Spleen (tissue), 11 donors: ENCODE measurements around the gene SGTA. TPM values are rescaled to one million over a fixed set of nuclear protein-coding genes. Genes with fewer than 3 reads are reported as not detected.

Experiments
- DNase-seq: peaks from one replicate; pipeline ENCODE4 v3.0.0-alpha.2; 2020
- H3K27ac ChIP-seq, 8 donors: fragments of 200-600 bp; sonication (generic) in 7 of 8; 1 replicate in 4 of 8; 2 replicates in 4 of 8; pipeline versions ENCODE4 v1.5.0 to v1.8.0; 2016 to 2021; ENCODE audit warnings: inconsistent platforms in 4 of 8, mild to moderate bottlenecking in 4 of 8, moderate library complexity in 1 of 8
- H3K27me3 ChIP-seq, 7 donors: fragments of 200-600 bp; sonication (generic) in 6 of 7; replicated peaks in 1 of 7; 1 replicate in 4 of 7; 2 replicates in 3 of 7; pipeline versions ENCODE4 v1.5.0 to v1.8.0; 2016 to 2021; ENCODE audit warnings: inconsistent platforms in 3 of 7, mild to moderate bottlenecking in 1 of 7
- H3K36me3 ChIP-seq, 6 donors: fragments of 200-600 bp; sonication (generic) in 5 of 6; 1 replicate in 4 of 6; 2 replicates in 2 of 6; pipeline versions ENCODE4 v1.5.0 to v1.8.0; 2016 to 2021; ENCODE audit warnings: inconsistent platforms in 2 of 6
- H3K4me1 ChIP-seq, 6 donors: fragments of 200-600 bp; sonication (generic) in 5 of 6; 1 replicate in 3 of 6; 2 replicates in 3 of 6; pipeline versions ENCODE4 v1.5.0 to v1.8.0; 2016 to 2021; ENCODE audit warnings: inconsistent platforms in 3 of 6
- H3K4me3 ChIP-seq, 8 donors: fragments of 200-600 bp; sonication (generic) in 7 of 8; 1 replicate in 4 of 8; 2 replicates in 4 of 8; pipeline versions ENCODE4 v1.5.0 to v1.8.0; 2016 to 2021; ENCODE audit warnings: inconsistent platforms in 4 of 8, mild to moderate bottlenecking in 4 of 8, moderate library complexity in 2 of 8
- H3K9me3 ChIP-seq, 8 donors: fragments of 200-600 bp; sonication (generic) in 7 of 8; 1 replicate in 4 of 8; 2 replicates in 4 of 8; pipeline versions ENCODE4 v1.5.0 to v1.8.0; 2016 to 2021; ENCODE audit warnings: inconsistent platforms in 4 of 8
- POLR2A ChIP-seq, 3 donors: fragments of 450-650 bp; IDR thresholded peaks; one replicate each; pipeline ENCODE4 v1.5.1; 2017; ENCODE audit warnings: antibody characterized with exemption in 3 of 3, mild to moderate bottlenecking in 1 of 3
- POLR2AphosphoS5 ChIP-seq, 3 donors: sonication (generic); formaldehyde crosslinking; IDR thresholded peaks; one replicate each; pipeline ENCODE4 v1.5.1; 2017; ENCODE audit warnings: antibody characterized with exemption in 3 of 3
- WGBS, 5 donors: extraction: QIAGEN DNeasy Blood & Tissue Kit in 3 of 5; methylation state at CpG; one replicate each; pipeline versions ENCODE4 v1.1.5 to v1.1.7; 2013 to 2018; 5-methylcytosine and 5-hydroxymethylcytosine counted together
- intact Hi-C: fragments of 100-400 bp; cut with DNase I; formaldehyde crosslinking; loops from one replicate; pipeline ENCODE4 v1.15.0; 2023; ENCODE audit warnings: low total_unique reads
- polyA plus RNA-seq, 3 donors: library from polyadenylated mRNA; stranded (reverse); fragments of 200-250 nt; gene quantifications; one replicate each; pipeline ENCODE4 v1.2.1, GENCODE V29; 2013
- total RNA-seq, 7 donors: library from RNA; depleted of rRNA in 3 of 7; stranded (reverse); fragments of >200 nt in 3 of 7; fragmentation: NEBNext Ultra II Directional in 4 of 7; extraction: Animal tissue kit (Norgen Biotek cat#: 25700) in 4 of 7; gene quantifications; one replicate each; pipeline versions ENCODE4 v1.1.0 to v1.2.1, GENCODE V29; 2016 to 2021
- TF ChIP-seq, protein P1 (sequence below), 11 experiments: fragments of 200-600 bp in 7 of 11; fragments of 450-650 bp in 4 of 11; sonication (generic) in 4 of 11; IDR thresholded peaks in 8 of 11; conservative IDR thresholded peaks in 3 of 11; 1 replicate in 7 of 11; 2 replicates in 4 of 11; pipeline versions ENCODE4 v1.4.0 to v1.8.0; 2016 to 2021; ENCODE audit warnings: antibody characterized with exemption in 11 of 11, inconsistent platforms in 4 of 11, mild to moderate bottlenecking in 1 of 11
- donor health status: healthy with polysubstance abuse.
- donor health status: DM: no; HTN: no; CAD: no; lungs with moderate emphysema.
- donor health status: DM: no; HTN: no; CAD: no.
- donor health status: Bipolar disorder and iron deficiency.
- donor health status: healthy.
- donor health status: DM: no; HTN: no; CAD: no.
- donor health status: DM: yes; HTN: yes; CAD: no.

Gene SGTA
- total and polyA plus RNA-seq, 10 donors = 36.5 to 63.0 (median 45.2) TPM

DNA sequence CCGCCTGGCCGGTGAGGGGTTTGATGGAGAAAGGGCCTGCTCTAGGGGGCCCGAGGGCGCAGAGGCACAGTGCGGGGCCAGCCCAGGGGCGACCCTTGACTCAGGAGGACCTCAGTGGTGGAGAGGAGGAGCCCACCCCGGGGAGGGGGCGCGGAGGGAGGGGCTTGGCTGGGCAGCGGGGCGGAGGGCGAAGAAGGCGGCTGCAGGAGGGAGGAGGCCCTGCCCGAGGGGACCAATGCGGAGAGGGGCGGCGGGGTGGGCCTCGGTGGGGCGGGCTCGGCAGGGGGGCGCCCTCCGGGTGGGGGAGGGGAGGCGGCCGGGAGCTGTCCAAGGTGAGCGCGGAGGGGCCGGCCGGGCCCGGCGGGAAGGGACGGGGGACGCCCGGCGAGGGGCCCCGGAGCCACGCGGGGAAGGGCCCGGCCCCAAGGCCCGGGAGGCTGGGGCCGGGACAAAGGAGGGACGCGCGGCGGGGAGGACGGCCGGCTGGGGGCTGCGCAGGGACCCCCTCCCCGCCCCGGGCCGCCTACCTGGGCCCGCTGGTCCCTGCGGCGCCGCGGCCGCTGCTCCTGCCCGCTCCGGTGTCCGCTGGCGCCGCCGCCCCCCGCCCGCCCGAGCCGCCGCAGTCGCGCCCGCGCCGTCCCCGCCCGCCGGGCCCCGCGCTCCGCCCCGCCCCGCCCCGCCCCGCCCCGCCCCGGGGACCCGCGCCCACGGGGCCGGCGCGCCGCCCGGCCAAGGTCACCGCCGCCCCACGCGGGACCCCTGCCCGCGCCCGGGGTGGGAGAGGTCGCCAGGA lies 62.1 kb downstream of the SGTA start, which contains the start of gene DIRAS1:
Gene DIRAS1 (minus strand): TSS at position 596 of the 793 bp plus-strand sequence. CDS start 3,566 bp downstream, outside the sequence.
- Histone ChIP-seq H3K4me3 (peak within 1 kb of the TSS in 6 of 8 donors; percentile 10 to 66 (median 38)), H3K36me3 (no peaks in the 10 kb centered on the region), H3K9me3 (peaks cover 0 to 2% (median under 1%) of the 10 kb centered on the region in 8 donors), H3K4me1 (peaks cover 0 to 57% (median 26%) of the 10 kb centered on the region in 6 donors), H3K27me3 (peaks cover 0 to 88% (median 30%) of the 10 kb centered on the region in 7 donors), H3K27ac (no peak within 1 kb of the TSS)
- TF ChIP-seq POLR2AphosphoS5 (IDR thresholded peaks at IDR 0.05) = no peak
- TF ChIP-seq, protein P1, sequence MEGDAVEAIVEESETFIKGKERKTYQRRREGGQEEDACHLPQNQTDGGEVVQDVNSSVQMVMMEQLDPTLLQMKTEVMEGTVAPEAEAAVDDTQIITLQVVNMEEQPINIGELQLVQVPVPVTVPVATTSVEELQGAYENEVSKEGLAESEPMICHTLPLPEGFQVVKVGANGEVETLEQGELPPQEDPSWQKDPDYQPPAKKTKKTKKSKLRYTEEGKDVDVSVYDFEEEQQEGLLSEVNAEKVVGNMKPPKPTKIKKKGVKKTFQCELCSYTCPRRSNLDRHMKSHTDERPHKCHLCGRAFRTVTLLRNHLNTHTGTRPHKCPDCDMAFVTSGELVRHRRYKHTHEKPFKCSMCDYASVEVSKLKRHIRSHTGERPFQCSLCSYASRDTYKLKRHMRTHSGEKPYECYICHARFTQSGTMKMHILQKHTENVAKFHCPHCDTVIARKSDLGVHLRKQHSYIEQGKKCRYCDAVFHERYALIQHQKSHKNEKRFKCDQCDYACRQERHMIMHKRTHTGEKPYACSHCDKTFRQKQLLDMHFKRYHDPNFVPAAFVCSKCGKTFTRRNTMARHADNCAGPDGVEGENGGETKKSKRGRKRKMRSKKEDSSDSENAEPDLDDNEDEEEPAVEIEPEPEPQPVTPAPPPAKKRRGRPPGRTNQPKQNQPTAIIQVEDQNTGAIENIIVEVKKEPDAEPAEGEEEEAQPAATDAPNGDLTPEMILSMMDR (IDR thresholded peaks at IDR 0.05 in 8 of 11, conservative IDR thresholded peaks at IDR 0.05 in 3 of 11) = no peak
- no peak for TF ChIP-seq POLR2A (IDR thresholded peaks at IDR 0.05)
- no peak for DNase-seq
- intact Hi-C loops = no loop called here
- 1 to 5% (median 1%) methylated on average over 9 to 99 of the region's 100 CpGs for WGBS, 5 donors

DNA sequence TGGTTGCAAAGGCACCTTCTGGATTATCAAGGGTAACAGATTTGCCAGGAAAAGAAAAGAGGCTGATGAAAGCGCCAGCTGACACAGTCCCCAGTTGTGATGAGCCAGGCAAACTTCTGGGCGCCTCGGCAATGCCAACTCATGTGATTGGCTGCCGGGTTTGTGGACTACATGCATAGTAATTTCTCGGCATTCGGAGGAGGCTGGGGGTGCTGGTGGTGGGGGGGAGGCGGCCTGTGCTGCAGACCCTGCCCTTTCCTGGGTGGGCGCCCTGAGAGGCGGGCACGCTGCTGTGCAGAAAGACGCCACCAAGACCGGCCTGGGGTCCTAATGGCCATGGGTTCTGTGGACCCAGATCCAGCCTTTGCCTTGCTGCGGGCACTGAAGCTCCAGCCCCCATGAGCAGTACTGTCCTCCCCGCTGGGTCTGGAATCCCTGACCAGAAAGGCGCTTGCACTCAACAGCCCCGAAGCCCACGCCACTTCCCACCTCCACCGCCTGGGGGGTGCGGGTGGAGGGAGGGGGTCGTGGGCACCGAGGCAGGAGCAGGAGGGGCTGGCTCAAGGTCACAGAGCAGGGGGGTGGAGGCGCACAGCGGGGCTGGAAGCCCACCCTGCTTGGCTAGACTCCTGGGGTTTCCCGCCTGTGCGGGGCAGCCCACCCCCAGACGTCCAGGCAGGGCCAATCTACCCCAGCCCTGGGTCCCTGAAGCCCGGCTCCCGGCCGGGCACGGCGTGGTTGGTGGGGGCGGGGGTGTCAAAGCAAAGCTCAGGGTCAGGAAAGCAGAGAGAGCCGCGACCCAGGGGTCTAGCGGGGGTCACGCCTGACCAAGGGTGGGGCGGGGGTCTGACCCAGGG lies 62.9 kb downstream of the SGTA start:
- peaks cover 0 to 11% (median 9%) of the 10 kb centered on the region in 8 donors for H3K9me3 ChIP-seq
- peaks cover 0 to 50% (median 26%) of the 10 kb centered on the region in 6 donors for H3K4me1 ChIP-seq
- DNase-seq = peak; percentile 71
- H3K36me3 ChIP-seq = no peaks in the 10 kb centered on the region
- peak overlapping the region in 6 of 8 donors; percentile 10 to 66 (median 38) for H3K4me3 ChIP-seq
- WGBS, 5 donors = 4 to 10% (median 6%) methylated on average over 5 to 37 of the region's 37 CpGs
- no peak for TF ChIP-seq POLR2AphosphoS5 (IDR thresholded peaks at IDR 0.05)
- TF ChIP-seq, protein P1 (IDR thresholded peaks at IDR 0.05 in 8 of 11, conservative IDR thresholded peaks at IDR 0.05 in 3 of 11) = peak in 1 of 11 experiments; percentile 6
- H3K27ac ChIP-seq = no peak overlapping the region
- H3K27me3 ChIP-seq = peaks cover 0 to 80% (median 30%) of the 10 kb centered on the region in 7 donors
- intact Hi-C loops = no loop called here

DNA sequence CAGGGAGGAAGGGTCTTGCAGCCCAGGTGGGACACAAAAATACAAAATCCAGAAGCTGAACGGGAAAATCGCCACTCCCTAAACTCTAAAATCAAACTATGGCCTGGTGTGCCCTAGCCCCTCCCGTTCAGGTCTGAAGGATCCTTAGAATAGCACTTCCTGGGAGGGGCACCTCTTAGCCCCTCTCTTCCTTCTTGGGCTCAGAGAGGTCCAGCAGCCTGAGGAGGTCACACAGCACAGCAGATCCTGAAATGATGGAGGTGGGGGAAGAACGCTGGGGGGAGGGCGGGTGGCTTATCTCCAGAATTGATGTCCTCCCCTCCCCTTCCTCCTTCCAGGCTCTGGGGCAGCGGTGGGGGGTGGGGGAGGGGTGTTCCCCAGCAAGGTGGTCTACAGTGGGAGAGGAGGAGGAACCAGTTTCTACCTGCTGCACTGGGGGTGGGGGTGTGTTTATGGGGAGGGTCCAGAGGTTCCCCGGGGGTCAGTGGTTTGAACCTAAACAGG lies 63.8 kb downstream of the SGTA start:
- no peak for DNase-seq
- H3K4me1 ChIP-seq = peaks cover 0 to 50% (median 26%) of the 10 kb centered on the region in 6 donors
- WGBS, 5 donors = 39 to 68% (median 55%) methylated on average over 6 to 7 of the region's 7 CpGs
- H3K9me3 ChIP-seq = peaks cover 0 to 18% (median 12%) of the 10 kb centered on the region in 8 donors
- peak overlapping the region in 1 of 8 donors; percentile 66 for H3K4me3 ChIP-seq
- intact Hi-C loops = no loop called here
- no peak overlapping the region for H3K27ac ChIP-seq
- no peak for TF ChIP-seq POLR2A (IDR thresholded peaks at IDR 0.05)
- TF ChIP-seq POLR2AphosphoS5 (IDR thresholded peaks at IDR 0.05) = no peak
- TF ChIP-seq, protein P1 (IDR thresholded peaks at IDR 0.05 in 8 of 11, conservative IDR thresholded peaks at IDR 0.05 in 3 of 11) = no peak
- peaks cover 0 to 74% (median 30%) of the 10 kb centered on the region in 7 donors for H3K27me3 ChIP-seq
- no peaks in the 10 kb centered on the region for H3K36me3 ChIP-seq
